Muscle of leg (tissue), 9 donors: ENCODE measurements around the gene GLYR1. TPM values are rescaled to one million over a fixed set of nuclear protein-coding genes. Genes with fewer than 3 reads are reported as not detected.

ENCODE experiments used
- polyA plus RNA-seq, 8 donors: library from polyadenylated mRNA; unstranded; fragments of 120-200 nt; gene quantifications; one replicate each; pipeline versions ENCODE4 v1.2.1 to v1.2.3, GENCODE V29; 2013; ENCODE audit warnings: inconsistent platforms in 1 of 8, low replicate concordance in 1 of 8; ENCODE audit not compliant: insufficient read length in 8 of 8, insufficient read depth in 1 of 8
- total RNA-seq: library from RNA; stranded (reverse); fragments of 120-200 nt; gene quantifications from one replicate; pipeline ENCODE4 v1.2.4, GENCODE V29; 2013

Gene GLYR1
- total and polyA plus RNA-seq, 9 donors, result 29.8 to 57.1 (median 51.4) TPM

Other genes with a start within 250 kb of the GLYR1 start
- 7.4 TPM for gene UBALD1, start 232.4 kb downstream of the GLYR1 start, total RNA-seq
- gene UBALD1, start 232.4 kb downstream of the GLYR1 start, polyA plus RNA-seq, result 10 to 100 TPM; 18.2 to 24.5 (median 23.2) TPM
- 15.9 TPM for gene MGRN1, start 222.5 kb downstream of the GLYR1 start, total RNA-seq
- 10 to 100 TPM; 32.9 to 50.7 (median 37.9) TPM for gene MGRN1, start 222.5 kb downstream of the GLYR1 start, polyA plus RNA-seq
- 26.0 TPM for gene NUDT16L1, start 153.7 kb downstream of the GLYR1 start, total RNA-seq
- gene NUDT16L1, start 153.7 kb downstream of the GLYR1 start, polyA plus RNA-seq, result 10 to 100 TPM; 24.9 to 32.2 (median 28.2) TPM
- 18.0 TPM for gene ANKS3, start 113.0 kb downstream of the GLYR1 start, total RNA-seq
- gene ANKS3, start 113.0 kb downstream of the GLYR1 start, polyA plus RNA-seq, result 10 to 100 TPM; 12.0 to 19.6 (median 16.0) TPM
- 0.66 TPM for gene DNAAF8, start 112.8 kb downstream of the GLYR1 start, total RNA-seq
- 1 to 10 TPM in 3 of 8 donors, under 1 TPM in 5; 0.46 to 1.4 (median 0.83) TPM for gene DNAAF8, start 112.8 kb downstream of the GLYR1 start, polyA plus RNA-seq
- 10.4 TPM for gene ZNF500, start 80.1 kb downstream of the GLYR1 start, total RNA-seq
- gene ZNF500, start 80.1 kb downstream of the GLYR1 start, polyA plus RNA-seq, result 10 to 100 TPM in 4 of 8 donors, 1 to 10 TPM in 4; 9.0 to 12.9 (median 9.9) TPM
- gene SEPTIN12, start 58.9 kb downstream of the GLYR1 start, total RNA-seq, result not detected
- gene SEPTIN12, start 58.9 kb downstream of the GLYR1 start, polyA plus RNA-seq, result under 1 TPM in 1 of 8 donors, not detected in 7; 0.30 TPM
- gene SMIM22, start 51.9 kb downstream of the GLYR1 start, total RNA-seq, result not detected
- gene SMIM22, start 51.9 kb downstream of the GLYR1 start, polyA plus RNA-seq, result 1 to 10 TPM in 2 of 8 donors, under 1 TPM in 2, not detected in 4; 0.31 to 3.2 (median 0.94) TPM
- 8.5 TPM for gene ROGDI, start 44.7 kb downstream of the GLYR1 start, total RNA-seq
- gene ROGDI, start 44.7 kb downstream of the GLYR1 start, polyA plus RNA-seq, result 10 to 100 TPM; 12.8 to 17.0 (median 14.7) TPM
- 9.9 TPM for gene UBN1, start 193 bp upstream of the GLYR1 start, total RNA-seq
- gene UBN1, start 193 bp upstream of the GLYR1 start, polyA plus RNA-seq, result 10 to 100 TPM; 13.4 to 24.6 (median 19.5) TPM
- gene PPL, start 89.9 kb upstream of the GLYR1 start, total RNA-seq, result 1.1 TPM
- gene PPL, start 89.9 kb upstream of the GLYR1 start, polyA plus RNA-seq, result 10 to 100 TPM in 1 of 8 donors, 1 to 10 TPM in 4, under 1 TPM in 3; 0.53 to 18.3 (median 1.1) TPM
- 0.40 TPM for gene SEC14L5, start 111.0 kb upstream of the GLYR1 start, total RNA-seq
- gene SEC14L5, start 111.0 kb upstream of the GLYR1 start, polyA plus RNA-seq, result under 1 TPM; 0.55 to 1.00 (median 0.85) TPM
- 4.3 TPM for gene NAGPA, start 186.6 kb upstream of the GLYR1 start, total RNA-seq
- gene NAGPA, start 186.6 kb upstream of the GLYR1 start, polyA plus RNA-seq, result 1 to 10 TPM; 4.1 to 6.4 (median 5.7) TPM
- not detected for gene C16orf89, start 218.7 kb upstream of the GLYR1 start, total RNA-seq
- gene C16orf89, start 218.7 kb upstream of the GLYR1 start, polyA plus RNA-seq, result 1 to 10 TPM in 1 of 8 donors, under 1 TPM in 7; 0.17 to 5.4 (median 0.39) TPM
- gene ALG1, start 224.6 kb upstream of the GLYR1 start, total RNA-seq, result 13.0 TPM
- 10 to 100 TPM; 10.1 to 13.6 (median 12.2) TPM for gene ALG1, start 224.6 kb upstream of the GLYR1 start, polyA plus RNA-seq